HEK293T (cell line): ENCODE data around the gene TMPRSS11D.

ENCODE experiments used
- CTBP1 ChIP-seq: fragments of 450-650 bp; IDR thresholded peaks from 2 replicates; pipeline ENCODE4 v1.6.1; 2016; ENCODE audit warnings: borderline replicate concordance
- SP1 ChIP-seq: fragments of 450-650 bp; IDR thresholded peaks from 2 replicates; pipeline ENCODE4 v1.6.1; 2017

DNA sequence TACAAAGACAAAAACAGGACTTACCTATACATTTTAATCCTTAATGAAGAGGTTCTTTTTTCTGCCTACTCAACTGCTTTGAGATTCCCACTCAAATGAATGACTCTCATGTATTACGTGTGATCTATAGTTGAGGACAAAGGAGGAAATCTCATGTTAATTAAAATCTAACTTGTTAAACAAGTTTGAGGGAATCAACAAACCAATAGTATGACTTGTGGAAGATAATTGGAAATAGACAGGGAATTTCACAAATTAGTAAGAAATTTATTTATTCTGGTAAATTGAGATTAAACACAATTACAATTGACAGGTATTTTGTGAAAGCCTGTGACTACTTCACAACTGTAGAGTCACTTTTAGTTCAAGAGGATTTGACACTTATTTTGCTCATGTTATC, at the start of gene TMPRSS11D:
- no peak for TF ChIP-seq SP1
- TF ChIP-seq CTBP1, result no peak
